GM18909 (cell line): ENCODE data around the gene RAMP1.
A peak's percentile ranks its signal among the peaks of the same experiment; 100 is the strongest.

Experiments used
- ATAC-seq: cut with Tn5 transposase; IDR thresholded peaks from one replicate; pipeline ENCODE4 v1.9.1; 2021; ENCODE audit warnings: mild to moderate bottlenecking; ENCODE audit not compliant: unreplicated experiment, poor library complexity

RAMP1 gene

GRCh38 chr2:237912271-237913192, 53.1 kb downstream of the RAMP1 start:
- no peak for ATAC-seq

DNA sequence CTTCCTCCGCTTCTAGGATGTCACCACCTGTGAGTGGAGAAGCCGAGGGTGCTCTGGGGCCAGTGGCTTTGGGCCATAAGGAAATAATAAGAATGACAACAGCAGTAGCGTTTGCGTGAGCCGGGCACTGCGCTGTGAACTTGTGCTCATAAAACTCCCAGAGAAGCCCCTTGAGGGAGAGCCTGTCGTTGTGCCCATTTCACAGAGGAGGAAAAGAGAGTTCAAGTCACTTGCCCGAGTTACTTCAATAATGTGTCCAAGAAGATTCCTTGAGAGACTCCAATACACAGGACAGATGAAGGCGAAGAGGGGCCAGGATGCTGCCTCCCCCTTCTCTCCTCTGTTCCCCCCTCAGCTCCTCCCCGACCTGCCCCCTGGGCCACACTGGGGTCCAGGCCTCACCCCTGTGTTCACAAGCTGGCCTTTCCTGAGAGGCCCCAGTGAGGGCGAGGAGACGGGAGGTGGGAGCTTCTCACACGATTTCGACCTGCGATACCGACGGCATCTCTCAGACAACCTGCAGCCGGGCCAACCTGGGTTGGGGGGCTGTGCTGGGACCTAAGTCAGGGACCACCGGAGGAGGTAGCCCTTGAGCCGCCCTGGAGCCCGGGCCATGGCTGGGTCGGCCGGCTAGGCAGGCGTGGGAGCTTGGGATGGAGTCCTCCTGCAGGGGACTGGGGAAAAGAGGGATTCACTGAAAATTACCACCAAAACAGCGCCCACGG, 53.9 kb downstream of the RAMP1 start:
- no peak for ATAC-seq

DNA sequence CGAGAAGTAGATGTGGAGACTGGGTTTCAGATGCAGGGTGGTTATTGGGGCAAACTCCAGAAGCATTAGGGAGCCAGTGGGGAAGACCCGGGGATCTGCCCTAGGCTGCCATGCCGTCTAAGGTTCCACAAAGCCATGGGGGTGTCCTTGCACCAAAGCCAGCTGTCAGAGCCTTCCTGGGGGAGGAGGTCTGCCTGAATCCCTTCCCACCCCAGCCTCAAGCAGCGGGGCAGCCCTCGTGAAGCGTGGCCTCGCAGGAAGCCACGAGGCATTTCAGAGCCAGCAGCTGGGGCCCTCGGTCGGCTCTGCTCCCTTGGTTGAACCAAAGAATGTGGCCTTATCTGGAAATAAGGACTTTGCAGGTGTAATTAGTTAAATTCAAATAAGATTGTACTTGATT, 56.2 kb downstream of the RAMP1 start:
- ATAC-seq: no peak

GRCh38 chr2:237916296-237916695, 56.9 kb downstream of the RAMP1 start:
- ATAC-seq: no peak

DNA sequence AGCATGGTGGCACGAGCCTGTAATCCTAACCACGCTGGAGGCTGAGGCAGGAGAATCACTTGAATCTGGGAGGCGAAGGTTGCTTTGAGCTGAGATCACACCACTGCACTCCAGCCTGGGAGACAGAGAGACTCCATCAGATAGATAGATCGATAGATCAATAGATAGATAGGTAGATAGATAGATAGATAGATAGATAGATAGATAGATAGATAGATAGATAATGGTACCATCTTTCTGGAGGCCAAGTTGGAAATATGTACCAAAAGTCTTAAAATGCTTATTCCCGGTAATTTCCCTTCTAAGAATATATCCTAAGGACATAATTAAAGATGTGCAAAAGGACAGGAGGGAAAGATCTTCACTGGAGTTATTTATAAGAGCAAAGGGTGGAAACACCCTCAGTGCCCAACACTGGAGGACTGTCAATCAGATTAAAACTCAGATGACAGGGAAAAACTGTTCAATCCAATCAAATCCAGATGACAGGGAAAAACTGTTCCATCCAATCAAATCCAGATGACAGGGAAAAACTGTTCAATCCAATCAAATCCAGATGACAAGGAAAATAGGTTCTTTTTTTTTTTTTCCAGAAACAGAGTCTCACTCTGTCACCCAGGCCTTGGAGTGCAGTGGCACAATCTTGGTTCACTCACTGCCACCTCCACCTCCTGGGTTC, 58.4 kb downstream of the RAMP1 start:
- ATAC-seq: no peak

- ATAC-seq: no peak
Measured at GRCh38 chr2:237919593-237919992, 60.2 kb downstream of the RAMP1 start.

GRCh38 chr2:237920673-237921072, 61.2 kb downstream of the RAMP1 start:
- no peak for ATAC-seq

- no peak for ATAC-seq
Measured at GRCh38 chr2:237921967-237922492, 62.6 kb downstream of the RAMP1 start.

DNA sequence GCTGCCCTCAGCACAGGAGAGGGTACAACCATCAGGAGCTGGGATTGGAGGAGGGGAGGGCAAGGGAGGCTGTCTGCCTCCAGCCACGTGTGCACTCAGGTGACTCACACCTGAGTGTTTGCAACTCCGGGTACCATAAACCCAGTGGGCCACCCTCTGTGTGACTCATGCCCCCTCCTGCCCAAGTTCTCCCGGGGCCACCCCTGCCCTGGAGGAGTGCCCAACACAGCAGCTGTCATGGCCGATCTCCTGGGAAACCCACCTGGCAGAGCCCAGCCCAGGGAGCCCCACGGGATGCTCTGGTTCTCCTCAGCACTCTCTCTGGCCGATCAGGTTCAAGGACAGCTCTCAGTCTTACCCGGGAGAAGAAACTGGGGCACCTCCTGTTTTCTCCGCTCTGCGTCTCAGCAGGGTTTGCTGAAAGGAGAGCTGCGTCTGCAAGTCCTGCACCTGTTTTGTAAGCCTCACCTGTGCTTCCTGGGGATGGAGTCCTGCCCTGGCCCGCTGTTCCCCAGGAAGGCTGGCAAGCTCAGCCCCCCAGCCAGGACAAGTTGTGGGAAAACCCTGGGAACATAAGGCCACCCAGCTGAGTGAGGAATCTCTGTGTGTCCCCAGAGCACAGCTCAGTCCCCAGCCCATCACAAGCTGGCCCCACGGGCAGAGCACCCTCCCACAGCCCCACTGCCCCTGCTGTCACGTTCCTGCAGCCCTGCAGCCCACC, 63.4 kb downstream of the RAMP1 start:
- ATAC-seq: no peak

GRCh38 chr2:237923481-237924163, 64.2 kb downstream of the RAMP1 start:
- peak; percentile 83 for ATAC-seq

GRCh38 chr2:237924164-237924534, 64.7 kb downstream of the RAMP1 start:
- no peak for ATAC-seq

DNA sequence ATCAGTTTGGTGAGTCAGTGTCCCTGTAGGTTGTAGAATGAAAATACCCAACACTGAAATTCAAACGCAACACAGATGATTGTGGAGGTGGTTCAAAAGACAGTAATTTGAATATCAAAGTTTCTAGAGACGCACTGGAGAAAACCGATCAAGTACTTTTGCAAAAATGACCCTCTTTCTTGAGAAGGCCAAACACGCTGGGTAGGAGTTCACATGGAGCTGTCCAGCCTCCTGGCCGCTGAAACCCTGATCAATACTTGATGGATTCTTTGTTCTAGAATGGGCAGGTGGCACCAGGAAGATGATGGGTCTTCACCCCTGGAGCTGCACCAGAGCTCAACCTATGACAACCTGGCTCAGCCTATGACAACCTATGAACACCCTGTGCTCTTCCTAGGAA, 67.7 kb downstream of the RAMP1 start:
- no peak for ATAC-seq

- no peak for ATAC-seq
Measured at GRCh38 chr2:237927986-237928385, 68.6 kb downstream of the RAMP1 start.

GRCh38 chr2:237929979-237930378, 70.6 kb downstream of the RAMP1 start:
- ATAC-seq: no peak

DNA sequence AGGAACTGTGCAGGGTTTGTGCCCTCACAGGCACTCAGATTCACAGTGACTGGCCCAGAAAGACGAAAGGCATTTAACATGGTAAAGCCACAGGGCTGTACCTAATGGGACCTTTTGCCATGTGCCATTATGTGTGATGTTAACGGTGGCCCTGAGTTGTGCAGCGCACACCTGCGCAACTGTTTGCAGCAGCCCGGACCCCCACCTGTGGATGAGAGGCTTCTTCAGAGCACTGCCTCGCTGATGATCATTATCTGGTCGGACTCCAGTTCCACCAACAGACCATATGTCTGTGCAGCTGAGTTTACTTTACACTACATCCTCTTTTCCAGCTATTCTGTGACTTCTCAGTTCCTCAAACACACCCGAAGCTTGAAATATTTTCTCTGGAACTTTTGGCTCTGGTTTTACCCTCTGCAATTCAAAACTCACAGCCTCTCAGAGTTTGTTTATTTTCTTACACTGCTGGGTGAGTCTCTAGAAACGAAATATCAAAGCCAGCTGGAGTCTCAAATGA, 71.8 kb downstream of the RAMP1 start:
- no peak for ATAC-seq

GRCh38 chr2:237932731-237933131, 73.3 kb downstream of the RAMP1 start:
- ATAC-seq: no peak

GRCh38 chr2:237934186-237934585, 74.8 kb downstream of the RAMP1 start:
- no peak for ATAC-seq

GRCh38 chr2:237935740-237936452, 76.5 kb downstream of the RAMP1 start:
- no peak for ATAC-seq

DNA sequence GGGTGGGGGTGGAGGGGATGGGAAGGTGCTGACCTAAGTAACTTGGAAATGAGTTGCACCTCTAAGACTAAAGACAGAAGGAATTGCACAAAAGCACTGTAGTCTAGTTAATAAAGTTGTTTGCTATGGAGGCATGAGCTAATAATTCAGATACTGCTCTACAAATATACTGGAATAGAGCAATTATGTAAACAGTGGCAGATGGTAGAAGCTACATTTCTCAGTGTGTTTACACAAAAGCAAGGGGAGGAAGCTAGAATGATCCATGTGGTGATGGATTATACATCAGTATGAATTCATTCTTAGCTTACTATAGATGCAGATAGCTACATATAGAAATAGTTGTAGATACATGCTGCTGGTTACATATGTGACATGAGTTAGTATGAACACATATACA, 79.8 kb downstream of the RAMP1 start:
- ATAC-seq: no peak
